ENCODE data around the gene CUZD1. TPM values are rescaled to one million over a fixed set of nuclear protein-coding genes. Genes with fewer than 3 reads are reported as not detected.

CUZD1 gene, protein sequence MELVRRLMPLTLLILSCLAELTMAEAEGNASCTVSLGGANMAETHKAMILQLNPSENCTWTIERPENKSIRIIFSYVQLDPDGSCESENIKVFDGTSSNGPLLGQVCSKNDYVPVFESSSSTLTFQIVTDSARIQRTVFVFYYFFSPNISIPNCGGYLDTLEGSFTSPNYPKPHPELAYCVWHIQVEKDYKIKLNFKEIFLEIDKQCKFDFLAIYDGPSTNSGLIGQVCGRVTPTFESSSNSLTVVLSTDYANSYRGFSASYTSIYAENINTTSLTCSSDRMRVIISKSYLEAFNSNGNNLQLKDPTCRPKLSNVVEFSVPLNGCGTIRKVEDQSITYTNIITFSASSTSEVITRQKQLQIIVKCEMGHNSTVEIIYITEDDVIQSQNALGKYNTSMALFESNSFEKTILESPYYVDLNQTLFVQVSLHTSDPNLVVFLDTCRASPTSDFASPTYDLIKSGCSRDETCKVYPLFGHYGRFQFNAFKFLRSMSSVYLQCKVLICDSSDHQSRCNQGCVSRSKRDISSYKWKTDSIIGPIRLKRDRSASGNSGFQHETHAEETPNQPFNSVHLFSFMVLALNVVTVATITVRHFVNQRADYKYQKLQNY
- under 1 TPM in 2 of 4 donors, not detected in 2; 0.42 to 0.76 TPM for total RNA-seq

DNA sequence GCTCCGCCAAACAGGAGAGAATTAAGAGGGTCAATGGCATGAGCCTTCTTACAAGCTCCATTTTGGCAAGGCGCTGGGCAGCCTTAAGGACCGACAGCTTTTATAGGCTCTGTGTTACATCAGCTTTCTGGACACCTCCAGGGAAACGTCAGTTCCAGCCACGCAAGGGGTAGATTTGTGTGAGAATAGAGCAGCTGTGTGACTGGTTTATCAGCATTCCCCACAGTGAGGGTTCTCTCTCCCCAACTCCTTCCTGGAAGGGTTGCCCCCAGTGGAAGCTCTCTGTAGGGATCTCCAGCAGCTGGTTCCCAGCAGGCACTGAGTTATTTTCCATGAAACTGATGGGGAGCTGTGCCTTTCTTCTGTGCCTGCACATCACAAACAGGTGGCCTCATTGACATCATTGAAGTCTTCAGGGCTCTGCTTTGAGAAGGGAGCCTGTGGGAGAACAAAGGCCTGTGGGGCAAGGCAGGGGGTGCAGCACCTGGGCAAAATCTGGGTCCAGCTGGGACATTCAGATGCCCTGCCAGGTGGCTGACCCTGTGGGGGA is at the start of gene CUZD1:
Gene CUZD1 (minus strand): TSS at position 75 of the 550 bp plus-strand sequence. CDS start 14 bp downstream, at position 61.
- 78 to 85% methylated on average over 5 of the region's 5 CpGs for WGBS, 2 donors
- H3K27me3 ChIP-seq, result no peaks in the 10 kb centered on the region
- no peaks in the 10 kb centered on the region for H3K4me1 ChIP-seq
- intact Hi-C loops (cut with DNase I), result no loop called here
- no peaks in the 10 kb centered on the region for H3K9me3 ChIP-seq
- peaks cover 0 to 26% (median 0%) of the 10 kb centered on the region in 3 donors for H3K36me3 ChIP-seq
- TF ChIP-seq CTCF (IDR thresholded peaks at IDR 0.05) (no peak), POLR2A (IDR thresholded peaks at IDR 0.05) (no peak)
- no peak within 1 kb of the TSS for H3K27ac ChIP-seq
- no peak for DNase-seq
- H3K4me3 ChIP-seq, result no peak within 1 kb of the TSS

- H3K9me3 ChIP-seq, result no peaks in the 10 kb centered on the region
- H3K27me3 ChIP-seq, result peaks cover 0 to 3% (median 0%) of the 10 kb centered on the region in 4 donors
- H3K4me3 ChIP-seq, result no peak overlapping the region
- DNase-seq, result no peak
- H3K27ac ChIP-seq, result no peak overlapping the region
- 79 to 89% methylated on average over 5 of the region's 5 CpGs for WGBS, 2 donors
- H3K4me1 ChIP-seq, result no peaks in the 10 kb centered on the region
- intact Hi-C loops (cut with DNase I), result no loop called here
- TF ChIP-seq CTCF (IDR thresholded peaks at IDR 0.05), result no peak
- no peak for TF ChIP-seq POLR2A (IDR thresholded peaks at IDR 0.05)
- no peaks in the 10 kb centered on the region for H3K36me3 ChIP-seq
Observed at GRCh38 chr10:122894261-122894944, 48.7 kb upstream of the CUZD1 start.

DNA sequence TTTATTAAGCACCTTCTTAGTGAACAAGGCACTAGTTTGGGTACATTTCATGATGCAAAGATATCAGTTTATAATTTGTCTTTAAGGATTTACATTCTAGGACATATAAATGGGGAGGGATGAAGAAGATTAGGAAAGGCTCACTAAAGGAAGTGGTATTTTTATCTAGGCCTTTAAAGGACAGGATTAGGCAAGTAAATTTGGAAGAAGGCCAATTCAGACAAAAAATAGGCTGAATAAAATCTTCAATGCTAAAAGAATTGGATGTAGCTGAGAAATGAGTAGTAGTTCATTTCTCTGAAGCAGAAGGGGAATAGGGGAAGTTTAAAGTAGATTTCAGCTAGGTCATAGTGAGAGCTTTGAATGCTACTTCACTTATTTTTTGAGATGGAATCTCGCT is 38.5 kb upstream of the CUZD1 start:
- no peak for DNase-seq
- intact Hi-C loops (cut with DNase I), result no loop called here

GRCh38 chr10:122882766-122883165 is 37.1 kb upstream of the CUZD1 start:
- H3K27ac ChIP-seq, result no peak overlapping the region
- no peak for DNase-seq
- no peaks in the 10 kb centered on the region for H3K9me3 ChIP-seq
- H3K27me3 ChIP-seq, result no peaks in the 10 kb centered on the region
- intact Hi-C loops (cut with DNase I), result no loop called here
- TF ChIP-seq POLR2A (IDR thresholded peaks at IDR 0.05), result no peak
- no peak for TF ChIP-seq CTCF (IDR thresholded peaks at IDR 0.05)
- H3K4me3 ChIP-seq, result no peak overlapping the region
- no peaks in the 10 kb centered on the region for H3K36me3 ChIP-seq
- peaks cover 6 to 24% (median 7%) of the 10 kb centered on the region in 3 donors for H3K4me1 ChIP-seq

More for the DNA sequence above, 38.5 kb upstream of the CUZD1 start:
- 93 to 94% methylated on average over 1 of the region's 1 CpG for WGBS, 2 donors
- TF ChIP-seq CTCF (IDR thresholded peaks at IDR 0.05) (no peak), POLR2A (IDR thresholded peaks at IDR 0.05) (no peak)
- Histone ChIP-seq H3K27ac (no peak overlapping the region), H3K36me3 (no peaks in the 10 kb centered on the region), H3K4me3 (no peak overlapping the region), H3K4me1 (peaks cover 6 to 12% (median 7%) of the 10 kb centered on the region in 3 donors), H3K27me3 (no peaks in the 10 kb centered on the region), H3K9me3 (no peaks in the 10 kb centered on the region)

Data from esophagus squamous epithelium (tissue), 5 donors.